Left lung (tissue), 10 donors: ENCODE results near the gene OLFML2B. TPM values are rescaled to one million over a fixed set of nuclear protein-coding genes. Genes with fewer than 3 reads are reported as not detected.
A peak's percentile ranks its signal among the peaks of the same experiment; 100 is the strongest.

Source experiments
- ATAC-seq: fragments of 200-7000 bp; cut with Tn5 transposase; one replicate; pipeline ENCODE4 v1.9.1; 2020; ENCODE audit warnings: moderate library complexity
- DNase-seq, 4 donors: peaks; one replicate each; pipeline ENCODE4 v3.0.0-alpha.2; 2013 to 2020
- H3K27ac ChIP-seq, 2 donors: fragments of 200-600 bp; sonication (generic) in 1 of 2; one replicate each; pipeline versions ENCODE4 v1.5.0 to v1.8.0; 2020 to 2021
- H3K27me3 ChIP-seq, 2 donors: fragments of 200-600 bp; sonication (generic) in 1 of 2; one replicate each; pipeline versions ENCODE4 v1.5.0 to v1.8.0; 2020 to 2021
- H3K36me3 ChIP-seq, 2 donors: fragments of 200-600 bp; sonication (generic) in 1 of 2; one replicate each; pipeline versions ENCODE4 v1.5.0 to v1.8.0; 2020 to 2021
- H3K4me1 ChIP-seq, 2 donors: fragments of 200-600 bp; one replicate each; pipeline ENCODE4 v1.8.0; 2021
- H3K4me3 ChIP-seq, 2 donors: fragments of 200-600 bp; sonication (generic) in 1 of 2; one replicate each; pipeline versions ENCODE4 v1.5.0 to v1.8.0; 2020 to 2021; ENCODE audit warnings: mild to moderate bottlenecking in 1 of 2
- H3K9me3 ChIP-seq, 2 donors: fragments of 200-600 bp; sonication (generic) in 1 of 2; one replicate each; pipeline versions ENCODE4 v1.5.0 to v1.8.0; 2020 to 2021
- CTCF ChIP-seq, 2 donors: fragments of 200-600 bp; sonication (generic) in 1 of 2; IDR thresholded peaks; one replicate each; pipeline versions ENCODE4 v1.5.0 to v1.8.0; 2021; ENCODE audit warnings: antibody characterized with exemption in 2 of 2
- intact Hi-C, 2 donors: fragments of 100-400 bp; cut with DNase I; formaldehyde crosslinking; loops; one replicate each; pipeline versions ENCODE4 v1.11.2 to v1.14.2; 2022
- polyA plus RNA-seq, 6 donors: library from polyadenylated mRNA; unstranded; fragments of 120-200 nt; gene quantifications; one replicate each; pipeline ENCODE4 v1.2.1, GENCODE V29; 2013; ENCODE audit not compliant: insufficient read length in 6 of 6
- total RNA-seq, 2 donors: library from RNA; stranded (reverse); fragmentation: NEBNext Ultra II Directional; extraction: Animal tissue kit (Norgen Biotek cat#: 25700); gene quantifications; one replicate each; pipeline ENCODE4 v1.2.1, GENCODE V29; 2021
- donor health status: DM: no; HTN: yes; CAD: no.
- donor health status: DM: no; HTN: no; CAD: no.

Gene OLFML2B
- total and polyA plus RNA-seq, 8 donors = 12.7 to 46.8 (median 15.2) TPM

DNA sequence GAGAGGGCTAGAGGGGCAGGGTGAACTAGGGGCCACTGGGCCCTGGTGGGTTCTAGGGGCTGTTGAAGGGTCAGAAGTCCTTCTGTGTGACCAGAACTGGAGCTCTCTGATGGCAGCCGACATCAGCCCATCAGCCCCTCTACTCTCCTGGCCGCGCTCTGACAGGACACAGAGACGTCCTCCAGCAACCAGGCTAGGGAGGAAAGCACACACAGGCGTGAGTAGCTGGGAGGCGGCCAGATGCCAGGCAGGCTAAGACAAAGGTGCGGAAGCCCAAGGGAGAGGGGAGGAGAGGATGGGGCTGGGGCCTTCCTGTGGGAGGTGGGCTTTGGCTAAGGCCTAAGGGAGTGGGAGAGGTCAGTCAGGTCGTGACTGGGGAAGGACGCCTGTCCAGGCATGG is 50.8 kb downstream of the OLFML2B start:
- no peak overlapping the region for H3K4me3 ChIP-seq
- H3K27me3 ChIP-seq = no peaks in the 10 kb centered on the region
- intact Hi-C loops = no loop called here
- DNase-seq (peak in 1 of 4 donors; percentile 54), ATAC-seq (no peak)
- H3K9me3 ChIP-seq = no peaks in the 10 kb centered on the region
- H3K4me1 ChIP-seq = no peaks in the 10 kb centered on the region
- H3K36me3 ChIP-seq = no peaks in the 10 kb centered on the region
- no peak overlapping the region for H3K27ac ChIP-seq
- TF ChIP-seq CTCF (IDR thresholded peaks at IDR 0.05) = no peak

GRCh38 chr1:161970633-161971032 is 53.0 kb downstream of the OLFML2B start:
- no peak for ATAC-seq
- intact Hi-C loops = no loop called here
- Histone ChIP-seq H3K4me3 (no peak overlapping the region), H3K9me3 (no peaks in the 10 kb centered on the region), H3K27ac (no peak overlapping the region), H3K27me3 (no peaks in the 10 kb centered on the region), H3K36me3 (peaks cover 0 to 13% of the 10 kb centered on the region in 2 donors), H3K4me1 (no peaks in the 10 kb centered on the region)
- peak in 1 of 4 donors; percentile 54 for DNase-seq
- TF ChIP-seq CTCF (IDR thresholded peaks at IDR 0.05) = no peak

GRCh38 chr1:161970036-161970435 is 53.6 kb downstream of the OLFML2B start:
- Histone ChIP-seq H3K9me3 (no peaks in the 10 kb centered on the region), H3K27me3 (no peaks in the 10 kb centered on the region), H3K4me1 (no peaks in the 10 kb centered on the region), H3K36me3 (peaks cover 0 to 13% of the 10 kb centered on the region in 2 donors), H3K4me3 (no peak overlapping the region), H3K27ac (no peak overlapping the region)
- TF ChIP-seq CTCF (IDR thresholded peaks at IDR 0.05) = no peak
- ATAC-seq (no peak), DNase-seq (no peak)
- intact Hi-C loops = no loop called here

DNA sequence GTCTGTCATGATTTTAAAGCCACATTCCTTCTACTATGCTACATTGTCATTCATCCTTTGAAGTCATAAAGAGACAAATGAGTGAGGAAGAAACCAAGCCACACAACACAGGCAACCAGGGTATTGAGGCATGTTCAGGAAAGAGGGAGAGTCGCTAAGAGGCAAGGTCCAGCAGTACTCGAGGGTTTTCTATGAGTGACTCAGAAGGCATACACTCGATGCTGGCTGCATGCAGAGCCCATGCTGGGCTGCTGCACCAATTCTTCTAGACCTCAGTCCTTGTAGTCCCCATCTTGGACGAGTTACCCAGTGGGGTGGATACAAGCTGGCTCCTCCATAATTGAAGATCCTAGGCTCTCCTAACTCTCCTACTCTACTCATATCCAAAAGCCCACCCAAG is 57.6 kb downstream of the OLFML2B start:
- Histone ChIP-seq H3K4me1 (peaks cover 0 to 20% of the 10 kb centered on the region in 2 donors), H3K36me3 (peaks cover 0 to 14% of the 10 kb centered on the region in 2 donors), H3K27me3 (no peaks in the 10 kb centered on the region), H3K9me3 (no peaks in the 10 kb centered on the region), H3K4me3 (no peak overlapping the region), H3K27ac (no peak overlapping the region)
- DNase-seq (no peak), ATAC-seq (no peak)
- TF ChIP-seq CTCF (IDR thresholded peaks at IDR 0.05) = no peak
- intact Hi-C loops = no loop called here

DNA sequence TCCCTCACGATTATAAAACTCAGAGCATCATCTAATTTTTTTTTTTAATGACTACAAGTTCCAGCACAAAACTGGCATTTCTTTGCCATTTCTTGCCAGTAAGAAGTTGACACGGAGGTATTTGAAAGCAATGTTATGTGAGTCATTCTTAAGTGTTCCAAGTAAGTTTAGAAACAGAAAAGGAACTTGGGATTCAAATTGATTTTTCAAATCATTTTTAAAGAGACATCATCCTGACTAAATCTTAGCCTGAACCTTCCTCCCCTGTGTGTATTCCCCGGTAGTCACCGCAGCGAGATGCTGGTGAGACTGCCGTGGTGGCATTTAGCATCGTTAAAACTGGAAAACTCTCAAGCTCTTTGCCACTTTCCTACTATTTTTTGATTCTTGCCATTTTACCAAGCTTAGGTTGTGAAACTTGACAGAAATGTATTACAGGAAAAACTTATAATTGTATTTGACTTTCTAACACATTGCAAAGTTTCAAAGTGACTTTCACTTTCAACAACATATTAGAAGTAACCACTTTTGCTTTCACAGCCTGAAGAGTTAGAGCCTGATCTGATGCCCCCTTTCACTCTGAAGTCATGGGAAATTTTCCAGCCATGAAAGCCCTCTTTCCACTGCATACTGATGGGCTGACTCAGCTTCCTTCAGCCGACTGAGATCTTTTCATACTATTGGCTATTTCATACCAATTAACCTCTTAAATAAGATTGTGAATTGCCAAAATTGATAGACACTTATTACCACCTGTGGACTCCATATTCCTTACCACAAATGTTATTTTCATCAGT is 61.4 kb downstream of the OLFML2B start:
- DNase-seq (no peak), ATAC-seq (peak; percentile 76)
- Histone ChIP-seq H3K27me3 (no peaks in the 10 kb centered on the region), H3K4me3 (no peak overlapping the region), H3K9me3 (no peaks in the 10 kb centered on the region), H3K4me1 (peaks cover 0 to 21% of the 10 kb centered on the region in 2 donors), H3K27ac (peak overlapping the region; percentile 67 to 72), H3K36me3 (peaks cover 0 to 36% of the 10 kb centered on the region in 2 donors)
- TF ChIP-seq CTCF (IDR thresholded peaks at IDR 0.05) = no peak
- intact Hi-C loops = no loop called here
